Colon (tissue), 2 donors: ENCODE results near the gene BRMS1L.
A peak's percentile ranks its signal among the peaks of the same experiment; 100 is the strongest.
"Not testable (repeated sequence)": the region's sequence is repeated elsewhere in the genome, so short reads cannot be mapped to it uniquely, and the experiment has no call there.

ENCODE experiments used
- FAIRE-seq: peaks from 2 replicates; lab custom pipeline; 2012; peaks lifted over from hg19 to GRCh38; lab: Jason Lieb, UNC
- donor health status: control.
- donor health status: control.

The BRMS1L gene

DNA sequence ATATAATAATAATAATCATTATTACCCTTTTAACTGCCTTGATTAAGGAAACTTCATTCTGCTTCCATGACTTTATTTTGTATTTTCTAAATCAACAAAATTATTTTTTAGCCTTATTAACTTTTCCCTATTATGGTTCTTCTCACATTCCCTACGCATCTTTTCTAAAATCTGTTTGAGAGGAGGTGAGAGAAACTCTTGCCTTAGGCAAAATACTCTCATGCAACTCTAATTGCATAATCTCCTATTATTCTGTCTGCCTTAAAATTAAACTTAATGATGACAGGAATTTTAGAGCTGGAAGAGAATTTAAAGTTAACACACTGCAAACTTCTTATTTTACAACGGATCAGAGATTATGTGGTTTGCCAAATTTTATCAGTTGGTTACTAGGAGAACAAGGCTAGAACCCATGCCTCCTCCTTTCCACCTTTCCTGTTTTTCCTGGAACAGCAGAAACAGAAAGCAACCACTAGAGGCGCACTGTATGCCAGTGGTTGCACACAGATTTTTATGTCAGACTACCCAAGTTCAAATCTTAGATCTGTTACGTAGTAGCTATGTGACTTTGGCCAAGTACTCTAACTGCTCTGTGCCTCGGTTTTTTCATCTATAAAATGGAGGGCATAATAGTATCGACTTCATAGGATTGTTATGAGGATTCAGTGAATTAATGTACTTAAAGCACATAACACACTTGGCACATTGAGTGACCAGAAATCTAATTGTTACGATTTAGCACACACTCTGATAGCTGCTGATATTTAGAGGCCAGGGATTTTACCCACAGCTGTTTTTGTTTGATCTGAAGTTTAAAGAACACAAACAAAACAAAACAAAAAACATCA is 4.3 kb upstream of the BRMS1L start:
- FAIRE-seq, result no peak

DNA sequence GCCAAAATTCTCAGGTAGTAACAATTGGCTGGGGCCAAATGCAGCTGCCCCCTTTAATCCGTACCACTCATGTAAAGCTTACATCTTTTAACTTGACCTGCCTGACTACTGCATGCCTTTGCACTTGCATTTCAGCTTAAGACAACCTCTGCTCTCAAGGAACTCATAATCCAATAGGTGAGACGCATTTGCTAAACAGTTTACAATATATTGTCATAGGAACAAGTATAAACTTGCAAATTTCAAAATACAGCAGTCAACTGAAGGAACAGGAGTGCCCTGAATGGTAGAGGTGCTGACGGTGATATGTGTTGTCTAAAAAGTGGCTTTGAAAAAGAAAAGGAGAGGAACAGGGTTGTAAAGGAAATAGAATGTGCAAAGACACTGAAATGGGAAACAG is 3.6 kb upstream of the BRMS1L start:
- FAIRE-seq, result no peak

DNA sequence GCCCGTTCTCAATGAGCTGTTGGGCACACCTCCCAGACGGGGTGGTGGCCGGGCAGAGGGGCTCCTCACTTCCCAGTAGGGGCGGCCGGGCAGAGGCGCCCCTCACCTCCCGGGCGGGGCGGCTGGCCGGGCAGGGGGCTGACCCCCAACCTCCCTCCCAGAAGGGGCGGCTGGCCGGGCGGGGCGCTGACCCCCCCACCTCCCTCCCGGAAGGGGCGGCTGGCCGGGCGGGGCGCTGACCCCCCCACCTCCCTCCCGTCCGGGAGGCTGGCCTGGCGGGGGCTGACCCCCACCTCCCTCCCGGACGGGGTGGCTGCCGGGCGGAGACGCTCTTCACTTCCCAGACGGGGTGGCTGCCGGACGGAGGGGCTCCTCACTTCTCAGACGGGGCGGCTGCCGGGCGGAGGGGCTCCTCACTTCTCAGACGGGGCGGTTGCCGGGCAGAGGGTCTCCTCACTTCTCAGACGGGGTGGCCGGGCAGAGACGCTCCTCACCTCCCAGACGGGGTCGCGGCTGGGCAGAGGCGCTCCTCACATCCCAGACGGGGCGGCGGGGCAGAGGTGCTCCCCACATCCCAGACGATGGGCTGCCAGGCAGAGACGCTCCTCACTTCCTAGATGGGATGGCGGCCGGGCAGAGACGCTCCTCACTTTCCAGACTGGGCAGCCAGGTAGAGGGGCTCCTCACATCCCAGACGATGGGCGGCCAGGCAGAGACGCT is 1.5 kb upstream of the BRMS1L start:
- FAIRE-seq, result not testable (repeated sequence)

DNA sequence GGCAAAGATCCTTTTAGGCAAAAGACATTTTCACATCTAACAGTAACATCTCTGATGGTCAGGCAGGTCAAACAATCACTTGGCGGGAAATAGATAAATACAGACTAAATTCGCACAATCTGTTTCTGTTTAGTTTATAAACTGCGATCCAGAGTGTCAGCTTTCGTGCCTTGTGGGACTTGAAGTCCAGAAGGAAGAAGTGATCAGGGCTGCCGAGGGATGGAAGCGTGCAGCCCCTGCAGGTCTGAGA is 245 bp upstream of the BRMS1L start:
- no peak for FAIRE-seq

DNA sequence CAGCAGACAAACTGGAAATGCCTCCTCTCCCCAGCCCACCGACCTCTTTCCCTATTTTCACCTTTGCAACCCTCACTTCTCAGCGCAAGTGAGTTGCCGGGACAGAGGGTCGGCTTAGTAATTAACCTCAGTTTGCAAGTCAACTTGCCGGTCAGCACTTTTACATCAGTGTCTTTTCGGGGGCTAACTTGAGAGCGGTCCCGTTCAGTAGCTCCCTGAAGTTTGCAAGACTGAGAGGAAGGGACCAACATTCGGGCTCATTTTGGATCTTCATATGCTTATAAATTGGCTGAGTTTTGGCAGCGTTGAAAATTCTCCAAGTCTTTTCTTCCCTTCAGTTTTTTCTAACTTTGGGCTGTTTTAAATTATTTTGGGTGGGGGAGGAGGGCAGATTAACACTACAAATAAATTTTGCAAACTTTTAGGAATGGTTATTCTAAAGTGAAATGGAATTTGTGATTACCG is 846 bp downstream of the BRMS1L start:
- no peak for FAIRE-seq

DNA sequence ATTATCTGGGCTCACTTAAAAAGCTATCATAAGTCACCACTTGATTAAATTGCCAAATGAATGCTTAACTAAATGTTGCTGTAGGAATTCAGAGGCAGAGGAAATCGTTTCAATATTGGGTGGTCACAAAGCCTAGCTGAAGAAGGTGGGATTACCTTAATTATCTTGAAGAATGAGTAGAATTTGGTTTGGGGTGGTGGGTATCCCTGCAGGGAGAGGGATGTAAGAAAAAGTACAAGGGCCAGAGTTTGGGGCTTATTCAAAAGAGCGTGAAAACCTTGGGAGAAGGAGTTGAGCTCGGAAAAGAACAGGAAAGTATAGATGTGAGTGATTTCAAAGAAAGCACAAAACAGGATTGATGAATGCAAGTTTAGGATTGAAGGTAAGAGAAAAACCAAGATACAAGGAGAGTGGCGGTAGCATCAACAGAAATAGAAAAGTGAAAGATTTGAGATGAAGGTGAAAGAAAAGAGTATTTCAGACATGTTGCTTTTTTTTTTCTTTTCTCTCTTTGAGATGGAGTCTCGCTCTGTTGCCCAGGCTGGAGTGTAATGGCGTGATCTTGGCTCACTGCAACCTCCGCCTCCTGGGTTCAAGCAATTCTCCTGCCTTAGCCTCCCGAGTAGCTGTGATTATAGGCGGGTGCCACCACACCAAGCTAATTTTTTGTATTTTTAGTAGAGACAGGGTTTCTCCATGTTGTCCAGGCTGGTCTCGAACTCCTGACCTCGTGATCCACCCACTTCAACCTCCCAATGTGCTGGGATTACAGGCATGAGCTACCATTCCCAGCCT is 1.7 kb downstream of the BRMS1L start:
- no peak for FAIRE-seq

DNA sequence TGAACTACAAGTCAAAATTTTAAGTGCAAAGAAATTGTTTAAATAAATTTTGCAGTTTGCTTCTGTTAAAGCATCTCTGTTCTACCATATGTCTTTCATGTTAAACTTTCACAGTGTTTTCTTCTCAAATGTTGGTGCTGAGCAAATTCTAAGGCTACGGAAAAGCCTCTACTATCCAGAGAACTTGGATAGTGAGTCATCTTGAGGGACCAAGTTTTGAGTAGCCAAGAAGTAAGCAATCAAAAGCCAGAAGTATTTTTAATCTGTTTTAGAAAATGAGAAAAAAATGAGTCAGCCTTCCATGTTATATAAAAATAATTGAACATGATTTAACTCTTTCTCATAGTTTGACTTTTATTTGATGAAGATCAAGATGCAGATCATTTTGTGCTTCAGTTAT is 3.3 kb downstream of the BRMS1L start:
- no peak for FAIRE-seq

DNA sequence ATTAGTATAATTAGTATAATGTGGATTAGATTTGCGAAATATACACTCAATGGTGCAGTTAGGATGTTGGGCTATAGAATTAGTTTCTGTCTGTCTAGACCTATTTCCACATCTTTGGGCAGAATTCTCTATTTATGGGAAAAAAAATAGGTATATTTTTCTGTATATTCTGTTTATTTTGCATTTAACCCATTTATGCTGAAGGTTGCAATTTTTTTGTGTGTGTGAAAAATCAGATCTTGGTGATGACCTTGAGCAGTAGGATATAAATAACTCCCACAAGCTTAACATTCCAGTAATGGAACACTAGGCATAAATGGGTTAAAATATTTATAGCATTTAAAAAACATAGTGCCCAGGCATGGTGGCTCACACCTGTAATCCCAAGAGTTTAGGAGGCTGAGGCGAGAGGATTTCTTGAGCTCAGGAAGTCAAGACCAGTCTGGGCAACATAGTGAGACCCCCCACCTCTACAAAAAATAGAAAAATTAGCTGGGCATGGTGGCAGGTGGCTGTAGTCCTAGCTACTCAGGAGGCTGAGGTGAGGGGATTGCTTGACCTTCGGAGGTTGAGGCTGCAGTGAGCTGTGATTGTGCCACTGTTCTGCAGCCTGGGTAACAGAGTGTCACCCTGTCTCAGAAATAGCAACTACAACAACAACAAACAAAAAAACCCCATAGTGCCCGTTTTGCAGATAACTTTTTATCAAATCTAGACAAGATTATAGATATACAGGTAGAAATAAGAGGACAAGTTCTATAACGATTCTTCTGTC is 9.3 kb downstream of the BRMS1L start:
- FAIRE-seq, result no peak

DNA sequence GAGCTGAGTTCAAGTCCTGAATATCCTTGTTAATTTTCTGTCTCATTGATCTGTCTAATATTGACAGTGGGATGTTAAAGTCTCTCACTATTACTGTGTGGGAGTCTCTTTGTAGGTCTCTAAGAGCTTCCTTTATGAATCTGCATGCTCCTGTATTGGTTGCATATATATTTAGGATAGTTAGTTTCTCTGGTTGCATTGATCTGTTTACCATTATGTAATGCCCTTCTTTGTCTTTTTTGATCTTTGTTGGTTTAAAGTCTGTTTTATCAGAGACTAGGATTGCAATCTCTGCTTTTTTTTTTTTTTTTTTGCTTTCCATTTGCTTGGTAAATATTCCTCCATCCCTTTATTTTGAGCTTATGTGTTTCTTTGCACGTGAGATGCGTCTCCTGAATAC is 15.6 kb downstream of the BRMS1L start:
- not testable (repeated sequence) for FAIRE-seq

DNA sequence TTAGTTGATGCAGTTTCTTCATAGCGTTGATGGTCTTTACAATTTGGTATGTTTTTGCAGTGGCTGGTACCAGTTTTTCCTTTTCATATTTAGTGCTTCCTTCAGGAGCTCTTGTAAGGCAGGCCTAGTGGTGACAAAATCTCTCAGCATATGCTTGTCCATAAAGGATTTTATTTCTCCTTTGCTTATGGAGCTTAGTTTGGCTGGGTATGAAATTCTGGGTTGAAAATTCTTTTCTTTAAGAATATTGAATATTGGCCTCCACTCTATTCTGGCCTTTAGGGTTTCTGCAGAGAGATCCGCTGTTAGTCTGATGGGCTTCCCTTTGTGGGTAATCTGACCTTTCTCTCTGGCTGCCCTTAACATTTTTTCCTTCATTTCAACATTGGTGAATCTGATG is 16.1 kb downstream of the BRMS1L start:
- not testable (repeated sequence) for FAIRE-seq

DNA sequence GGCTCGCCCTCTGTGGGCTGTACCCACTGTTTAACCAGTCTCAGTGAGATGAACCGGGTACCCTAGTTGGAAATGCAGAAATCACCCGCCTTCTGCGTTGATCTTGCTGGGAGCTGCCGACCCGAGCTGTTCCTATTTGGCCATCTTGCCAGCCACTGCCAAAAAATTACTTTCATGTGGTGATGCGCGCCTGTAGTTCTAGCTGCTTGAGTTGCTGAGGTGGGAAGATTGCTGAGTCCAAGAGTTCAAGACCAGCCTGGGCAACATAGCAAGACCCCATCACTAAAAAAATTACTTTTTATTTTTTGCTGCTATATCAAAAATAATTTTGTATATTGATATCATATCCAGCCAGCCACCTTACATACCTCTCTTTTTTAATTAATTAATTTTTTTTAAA is 18.4 kb downstream of the BRMS1L start:
- no peak for FAIRE-seq

DNA sequence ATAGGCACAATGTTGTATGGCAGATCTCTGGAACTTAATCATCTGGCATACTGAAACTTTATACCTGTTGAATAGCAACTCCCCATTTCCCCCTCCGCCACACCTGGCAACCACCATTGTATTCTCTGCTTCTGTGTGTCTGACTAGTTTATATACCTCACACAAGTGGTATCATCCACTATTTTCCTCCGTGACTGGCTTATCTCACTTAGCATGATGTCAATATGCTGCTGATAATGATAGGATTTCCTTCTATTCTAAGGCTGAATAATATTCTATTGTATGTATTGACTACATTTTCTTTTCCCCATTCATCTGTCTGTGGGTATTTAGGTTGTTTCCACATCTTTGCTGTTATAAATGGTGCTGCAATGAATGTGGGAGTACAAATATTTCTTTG is 21.5 kb downstream of the BRMS1L start:
- no peak for FAIRE-seq

DNA sequence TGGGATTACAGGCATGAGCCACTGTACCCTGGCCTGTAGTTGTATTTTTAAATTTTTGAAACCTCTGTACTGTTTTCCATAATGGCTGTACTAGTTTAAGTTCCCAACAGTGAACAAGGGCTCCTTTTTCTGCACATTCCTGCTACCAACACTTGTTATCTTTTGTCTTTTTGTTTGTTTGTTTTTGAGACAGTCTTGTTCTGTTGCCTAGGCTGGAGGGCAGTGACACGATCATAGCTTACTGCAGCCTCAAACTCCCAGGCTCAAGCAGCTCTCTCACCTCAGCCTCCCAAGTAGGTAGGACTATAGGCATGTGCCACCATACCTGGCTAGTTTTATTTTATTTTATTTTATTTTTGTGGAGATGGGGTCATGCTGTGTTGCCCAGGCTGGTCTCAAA is 23.0 kb downstream of the BRMS1L start:
- no peak for FAIRE-seq

DNA sequence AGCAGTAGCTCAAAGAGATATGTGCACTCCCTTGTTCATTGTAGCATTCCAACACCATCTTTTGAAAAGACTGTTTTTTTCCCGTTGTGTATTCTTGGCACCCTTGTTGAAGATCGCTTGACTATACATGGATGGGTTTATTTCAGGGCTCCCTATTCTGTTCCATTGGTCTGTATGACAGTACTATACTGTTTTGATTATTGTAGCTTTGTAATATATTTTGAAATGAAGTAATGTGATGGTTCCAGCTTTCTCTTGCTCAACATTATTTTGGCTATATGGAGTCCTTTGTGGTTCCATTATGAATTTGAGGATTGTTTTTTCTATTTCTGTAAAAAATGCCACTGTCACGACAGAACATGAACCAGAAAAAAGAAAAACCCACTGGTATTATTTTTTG is 25.7 kb downstream of the BRMS1L start:
- FAIRE-seq, result no peak

DNA sequence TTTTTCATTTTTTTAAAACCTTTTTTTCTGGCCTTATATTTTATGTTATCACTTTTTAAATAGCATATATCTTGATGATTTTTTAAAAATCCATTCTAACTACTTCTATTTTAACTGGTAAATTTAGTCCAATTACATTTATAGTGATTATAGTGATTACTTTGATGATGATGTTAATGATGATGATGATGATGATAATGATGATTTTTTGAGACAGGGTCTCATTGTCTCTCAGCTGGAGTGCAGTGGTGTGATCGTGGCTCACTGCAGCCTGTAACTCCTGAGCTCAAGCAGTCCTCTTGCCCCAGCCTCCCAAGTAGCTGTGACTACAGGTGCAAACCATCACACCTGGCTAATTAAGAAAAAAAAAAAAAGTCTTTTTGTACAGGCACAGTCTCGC is 27.1 kb downstream of the BRMS1L start:
- peak; percentile 64 for FAIRE-seq

DNA sequence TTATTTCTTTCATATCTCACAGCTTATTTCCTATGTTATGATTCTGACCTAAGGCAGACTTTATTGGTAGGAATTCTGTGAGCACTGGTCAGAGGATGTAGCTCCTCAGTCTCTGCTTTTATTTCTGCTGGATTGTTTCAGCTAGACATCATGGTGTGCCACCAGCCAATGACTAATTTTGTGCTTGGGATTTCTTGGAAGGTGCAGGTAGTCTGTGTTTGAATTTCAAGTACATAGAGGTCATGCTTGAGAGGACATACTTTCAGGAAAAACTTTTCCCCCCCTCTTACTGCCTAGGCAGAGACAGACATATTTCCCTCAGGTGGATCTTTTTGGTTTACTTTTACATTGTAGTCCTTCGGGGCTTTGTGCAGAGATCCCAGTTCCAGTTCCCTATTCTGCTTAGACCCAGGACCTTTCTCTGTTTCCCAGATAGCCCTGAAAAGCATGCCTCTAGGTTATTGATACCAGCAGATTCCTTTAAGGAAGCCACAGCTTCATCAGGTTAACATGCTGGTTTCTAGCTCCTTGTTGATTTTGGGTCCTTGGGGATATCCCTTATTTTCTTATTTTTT is 28.6 kb downstream of the BRMS1L start:
- FAIRE-seq, result no peak

DNA sequence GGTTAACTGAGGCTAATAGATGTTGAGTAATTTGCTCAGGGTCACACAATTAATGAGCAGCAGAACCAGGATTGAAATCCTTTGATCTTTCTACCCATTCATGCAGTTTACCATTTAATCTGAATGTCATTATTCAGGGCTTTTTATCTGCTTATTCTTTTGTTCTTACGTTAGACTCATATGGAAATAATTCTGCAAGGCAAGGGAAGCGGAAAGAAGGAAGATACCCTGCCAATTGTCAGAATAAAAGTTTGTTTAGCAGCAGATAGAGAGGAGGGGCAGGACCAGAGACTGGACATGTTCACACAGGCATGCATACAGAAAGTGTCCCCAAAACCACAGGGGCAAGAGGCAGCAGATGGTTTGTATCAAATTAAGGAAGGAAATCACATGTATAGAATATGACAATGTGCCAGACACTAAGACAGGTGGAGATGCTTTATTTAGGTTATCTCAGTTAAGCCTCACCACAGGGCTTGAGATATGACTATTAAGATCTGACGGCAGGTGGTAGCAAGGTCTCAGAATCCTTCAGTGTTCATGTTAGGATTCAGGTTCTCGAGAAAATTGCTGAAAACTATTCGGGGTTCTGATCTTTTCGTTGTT is 29.8 kb downstream of the BRMS1L start:
- FAIRE-seq, result no peak

DNA sequence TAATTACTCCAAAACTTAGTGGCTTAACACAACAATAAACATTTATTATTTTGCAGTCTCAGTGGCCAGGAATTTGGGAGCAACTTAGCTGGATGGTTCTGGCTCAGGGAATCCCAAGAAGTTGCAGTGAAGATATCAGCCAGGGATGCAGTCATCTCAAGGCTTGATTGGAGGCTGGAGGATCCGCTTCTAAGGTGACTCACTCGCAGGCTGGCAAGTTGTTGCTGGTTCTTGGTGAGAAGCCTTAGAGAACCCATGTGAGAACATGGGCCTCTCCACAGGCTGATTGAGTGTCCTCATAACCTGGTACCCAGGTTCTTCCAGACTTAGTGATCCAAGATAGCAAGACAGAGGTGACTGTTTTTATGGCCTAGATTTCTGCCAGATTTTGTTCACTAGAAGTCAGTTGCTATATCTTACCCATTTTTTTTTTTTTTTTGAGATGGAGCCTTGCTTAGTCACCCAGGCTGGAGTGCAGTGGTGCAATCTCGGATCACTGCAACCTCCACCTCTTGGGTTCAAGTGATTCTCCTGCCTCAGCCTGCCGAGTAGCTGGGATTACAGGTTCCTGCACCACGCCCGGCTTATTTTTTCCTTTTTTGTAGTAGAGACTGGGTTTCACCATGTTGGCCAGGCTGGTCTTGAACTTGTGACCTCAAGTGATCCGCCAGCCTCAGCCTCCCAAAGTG is 32.5 kb downstream of the BRMS1L start:
- FAIRE-seq, result no peak

DNA sequence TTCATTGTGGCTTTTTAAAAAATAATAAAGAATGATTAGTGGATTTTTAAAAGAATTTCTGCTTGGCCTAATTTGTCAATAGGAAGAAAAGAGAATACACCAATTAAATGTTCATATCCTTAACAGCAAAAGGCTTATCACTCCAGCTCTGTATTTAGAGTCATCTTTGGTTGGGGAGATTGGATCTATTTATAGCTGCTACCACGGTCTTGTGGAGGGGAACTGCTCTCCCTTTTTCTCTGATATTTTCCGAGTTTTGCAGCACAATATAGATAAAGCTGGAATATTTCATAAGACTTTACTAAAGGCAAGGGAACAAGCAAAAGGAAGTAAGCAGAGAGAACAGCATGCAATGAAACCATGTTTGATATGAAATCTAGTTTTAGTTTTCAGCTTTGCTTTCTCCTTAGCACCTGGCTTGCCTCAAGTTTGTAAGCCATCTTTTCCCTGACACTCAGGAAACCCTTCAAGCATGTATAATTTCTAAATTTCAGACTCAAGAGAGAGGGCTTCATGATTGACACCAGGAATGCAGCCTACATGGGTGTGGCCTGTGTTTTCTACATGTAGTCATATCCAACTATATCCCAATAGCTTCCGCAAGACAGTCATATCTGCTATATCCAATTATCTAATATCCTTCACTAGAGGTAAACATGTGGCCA is 35.2 kb downstream of the BRMS1L start:
- no peak for FAIRE-seq

DNA sequence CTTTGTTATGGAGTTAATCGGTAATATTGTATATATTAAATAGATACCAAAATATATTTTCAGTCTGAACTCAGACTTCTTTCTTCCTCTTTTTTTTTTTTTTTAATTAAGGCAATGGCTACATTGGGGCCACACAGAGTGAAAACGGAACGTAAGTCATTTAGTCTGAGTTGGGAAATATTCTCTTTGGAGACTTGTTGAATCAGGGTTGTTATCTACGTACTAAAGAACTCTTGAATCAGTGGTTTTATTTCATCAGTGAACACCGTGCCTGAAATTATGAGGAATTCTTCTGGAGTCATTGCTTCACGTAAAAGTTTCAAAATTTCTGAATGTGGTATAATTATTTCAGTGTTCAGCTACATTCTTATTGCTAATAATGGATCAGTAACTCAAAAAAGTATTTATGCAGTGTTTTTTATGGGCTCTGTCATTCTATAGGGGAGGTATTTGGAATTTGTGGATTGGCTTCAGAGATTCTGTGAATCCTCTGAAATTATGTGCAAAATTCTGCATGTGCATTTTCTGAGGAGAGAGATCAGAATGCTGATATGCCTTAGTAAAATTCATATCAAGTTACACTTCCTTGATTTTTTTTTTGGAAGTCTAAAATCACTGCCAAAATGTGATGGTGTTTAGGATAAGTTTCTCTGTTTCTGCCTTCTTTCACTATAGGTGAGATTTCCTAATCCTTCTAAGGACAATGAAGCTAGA is 39.6 kb downstream of the BRMS1L start:
- no peak for FAIRE-seq
